Activated T-cell treated with anti-CD3 and anti-CD28 coated beads for 4 hours (primary cell): Measurements from ENCODE around the gene ANO2.

Experiments
- DNase-seq: peaks from one replicate; pipeline ENCODE4 v3.0.0-alpha.2; 2020

ANO2 gene

GRCh38 chr12:5945071-5946008 lies at the start of gene ANO2:
Gene ANO2, minus strand, starts transcription at chr12:5945259. Its CDS starts 42 bp downstream, at chr12:5945217.
- DNase-seq = no peak

- DNase-seq = no peak
These were observed 44.6 kb upstream of the ANO2 start for GRCh38 chr12:5989621-5990020.

GRCh38 chr12:5988659-5989116 lies 43.6 kb upstream of the ANO2 start:
- peak; percentile 42 for DNase-seq

- DNase-seq = no peak
These were observed 43.0 kb upstream of the ANO2 start for GRCh38 chr12:5988088-5988487.

GRCh38 chr12:5987573-5987972 lies 42.5 kb upstream of the ANO2 start:
- no peak for DNase-seq

GRCh38 chr12:5985471-5985870 lies 40.4 kb upstream of the ANO2 start:
- DNase-seq = no peak

- DNase-seq = no peak
These were observed 39.8 kb upstream of the ANO2 start for GRCh38 chr12:5984873-5985272.

GRCh38 chr12:5982106-5982505 lies 37.0 kb upstream of the ANO2 start:
- no peak for DNase-seq

- DNase-seq = no peak
These were observed 32.5 kb upstream of the ANO2 start for GRCh38 chr12:5977556-5977955.

- no peak for DNase-seq
These were observed 31.7 kb upstream of the ANO2 start for GRCh38 chr12:5976711-5977110.

GRCh38 chr12:5976196-5976595 lies 31.1 kb upstream of the ANO2 start:
- DNase-seq = no peak

- DNase-seq = no peak
These were observed 28.5 kb upstream of the ANO2 start for GRCh38 chr12:5973461-5974115.

GRCh38 chr12:5972387-5972786 lies 27.3 kb upstream of the ANO2 start:
- DNase-seq = no peak

GRCh38 chr12:5971194-5971850 lies 26.3 kb upstream of the ANO2 start:
- no peak for DNase-seq

- DNase-seq = no peak
These were observed 25.1 kb upstream of the ANO2 start for GRCh38 chr12:5969974-5970690.

- DNase-seq = no peak
These were observed 24.3 kb upstream of the ANO2 start for GRCh38 chr12:5969156-5969973.

- DNase-seq = no peak
These were observed 22.8 kb upstream of the ANO2 start for GRCh38 chr12:5967645-5968415.

- DNase-seq = no peak
These were observed 21.5 kb upstream of the ANO2 start for GRCh38 chr12:5966486-5967095.

GRCh38 chr12:5965950-5966383 lies 20.9 kb upstream of the ANO2 start:
- peak; percentile 25 for DNase-seq
